Measurements from ENCODE around the gene C10orf71. TPM values are rescaled to one million over a fixed set of nuclear protein-coding genes. Genes with fewer than 3 reads are reported as not detected.

C10orf71 gene
- total RNA-seq, 1 donor from 2014 or later = not detected

DNA sequence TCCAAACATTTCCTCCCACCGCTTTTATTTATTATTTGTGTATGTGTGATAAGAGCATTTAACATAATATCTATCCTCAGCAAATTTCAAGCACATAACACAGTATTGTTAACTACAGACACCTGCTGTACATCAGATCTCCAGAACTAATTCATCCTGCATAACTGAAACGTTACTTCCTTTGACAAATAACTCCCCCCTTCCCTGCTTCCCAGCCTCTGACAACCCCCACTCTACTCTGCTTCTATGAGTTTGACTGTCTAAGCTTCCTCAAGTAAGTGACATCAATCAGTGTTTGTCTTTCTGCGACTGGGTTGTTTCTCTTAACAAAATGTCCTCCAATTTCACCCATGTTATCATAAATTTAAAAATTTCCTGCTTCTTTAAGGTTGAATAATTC is 22.1 kb downstream of the C10orf71 start:
- H3K27me3 ChIP-seq (ENCODE audit: control insufficient read depth, insufficient read depth, low read length) = no peaks in the 10 kb centered on the region
- no peak for DNase-seq (ENCODE audit: low read depth)
- no peak overlapping the region for H3K4me3 ChIP-seq (ENCODE audit: low read depth, low read length)
- TF ChIP-seq, protein P1, sequence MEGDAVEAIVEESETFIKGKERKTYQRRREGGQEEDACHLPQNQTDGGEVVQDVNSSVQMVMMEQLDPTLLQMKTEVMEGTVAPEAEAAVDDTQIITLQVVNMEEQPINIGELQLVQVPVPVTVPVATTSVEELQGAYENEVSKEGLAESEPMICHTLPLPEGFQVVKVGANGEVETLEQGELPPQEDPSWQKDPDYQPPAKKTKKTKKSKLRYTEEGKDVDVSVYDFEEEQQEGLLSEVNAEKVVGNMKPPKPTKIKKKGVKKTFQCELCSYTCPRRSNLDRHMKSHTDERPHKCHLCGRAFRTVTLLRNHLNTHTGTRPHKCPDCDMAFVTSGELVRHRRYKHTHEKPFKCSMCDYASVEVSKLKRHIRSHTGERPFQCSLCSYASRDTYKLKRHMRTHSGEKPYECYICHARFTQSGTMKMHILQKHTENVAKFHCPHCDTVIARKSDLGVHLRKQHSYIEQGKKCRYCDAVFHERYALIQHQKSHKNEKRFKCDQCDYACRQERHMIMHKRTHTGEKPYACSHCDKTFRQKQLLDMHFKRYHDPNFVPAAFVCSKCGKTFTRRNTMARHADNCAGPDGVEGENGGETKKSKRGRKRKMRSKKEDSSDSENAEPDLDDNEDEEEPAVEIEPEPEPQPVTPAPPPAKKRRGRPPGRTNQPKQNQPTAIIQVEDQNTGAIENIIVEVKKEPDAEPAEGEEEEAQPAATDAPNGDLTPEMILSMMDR (IDR thresholded peaks at IDR 0.05; ENCODE audit: insufficient read depth, low read length, poor library complexity, severe bottlenecking) = no peak
- H3K36me3 ChIP-seq (ENCODE audit: control insufficient read depth, insufficient read depth, low read length) = no peaks in the 10 kb centered on the region

DNA sequence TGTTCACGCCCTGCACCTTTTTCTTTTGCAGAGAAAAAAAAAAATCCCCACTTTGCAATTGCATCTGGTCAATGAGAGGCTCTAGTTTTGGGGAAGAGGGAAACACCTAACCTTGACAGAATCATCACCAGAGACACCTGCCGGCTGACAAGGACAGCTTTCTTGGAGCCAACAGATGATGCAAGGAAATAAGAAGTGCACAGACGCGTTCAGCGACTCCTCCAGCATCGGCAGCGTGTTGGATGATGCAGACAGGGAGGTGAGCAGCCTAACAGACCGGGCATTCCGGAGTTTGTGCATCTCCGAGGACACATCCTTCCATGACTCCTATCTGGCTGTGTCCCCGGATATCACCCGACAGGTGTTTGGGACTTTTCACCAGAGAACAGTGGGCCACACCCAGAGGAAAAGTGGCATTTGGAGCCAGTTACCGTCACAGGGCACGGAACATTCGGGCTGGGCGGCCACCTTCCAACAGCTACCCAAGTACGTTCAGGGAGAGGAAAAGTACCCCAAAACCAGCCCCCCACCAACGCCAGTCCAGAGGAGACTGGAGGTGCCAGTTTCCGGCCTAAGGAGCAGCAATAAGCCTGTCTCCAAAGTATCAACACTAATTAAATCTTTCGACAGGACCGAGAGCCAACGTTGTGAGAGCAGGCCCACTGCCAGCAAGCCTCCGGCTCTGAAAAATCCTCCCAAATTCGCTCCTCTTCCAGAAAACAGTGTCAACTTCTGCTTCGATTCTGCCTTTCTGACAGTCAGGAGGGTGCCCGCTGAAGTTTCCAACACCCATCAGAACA is 23.6 kb downstream of the C10orf71 start:
- DNase-seq (ENCODE audit: low read depth) = no peak
- Histone ChIP-seq H3K4me3 (ENCODE audit: low read depth, low read length) (no peak overlapping the region), H3K27me3 (ENCODE audit: control insufficient read depth, insufficient read depth, low read length) (no peaks in the 10 kb centered on the region), H3K36me3 (ENCODE audit: control insufficient read depth, insufficient read depth, low read length) (no peaks in the 10 kb centered on the region)
- TF ChIP-seq, protein P1 (IDR thresholded peaks at IDR 0.05; ENCODE audit: insufficient read depth, low read length, poor library complexity, severe bottlenecking) = no peak

DNA sequence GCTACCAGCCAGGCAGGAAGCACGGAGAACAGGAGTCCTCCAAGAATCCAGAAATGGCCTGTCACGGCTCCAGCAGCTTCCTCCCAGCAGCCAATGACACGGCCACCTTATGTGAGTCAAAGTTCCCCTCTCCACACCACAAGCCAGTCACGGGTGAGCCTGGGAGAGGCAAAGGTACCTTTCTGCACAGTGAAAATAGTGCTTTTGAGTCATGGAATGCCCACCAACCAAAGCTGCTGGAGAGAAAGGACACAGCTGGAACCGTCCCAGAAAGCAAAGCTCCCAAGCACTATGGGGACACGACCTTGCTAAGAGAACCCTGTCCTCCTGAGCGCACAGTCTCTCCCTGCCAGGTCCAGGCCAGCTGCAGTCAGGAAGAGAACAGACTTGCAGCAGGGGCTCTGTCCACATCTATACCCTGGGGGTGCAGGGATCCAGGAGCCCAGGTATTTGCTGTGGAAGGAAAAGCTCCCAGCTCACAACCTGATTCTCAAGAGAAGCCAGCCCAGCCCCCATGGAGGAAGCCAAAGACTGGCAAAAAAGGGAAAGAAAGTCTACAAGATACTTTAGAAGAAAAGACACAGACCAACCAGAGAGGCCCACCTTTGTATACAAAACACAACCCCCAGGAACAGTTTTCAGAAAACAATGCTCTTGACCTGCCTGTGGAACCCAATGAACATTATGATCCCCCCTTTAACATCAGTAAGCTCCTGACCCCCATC is 24.4 kb downstream of the C10orf71 start:
- Histone ChIP-seq H3K4me3 (ENCODE audit: low read depth, low read length) (no peak overlapping the region), H3K27me3 (ENCODE audit: control insufficient read depth, insufficient read depth, low read length) (no peaks in the 10 kb centered on the region), H3K36me3 (ENCODE audit: control insufficient read depth, insufficient read depth, low read length) (no peaks in the 10 kb centered on the region)
- TF ChIP-seq, protein P1 (IDR thresholded peaks at IDR 0.05; ENCODE audit: insufficient read depth, low read length, poor library complexity, severe bottlenecking) = no peak
- DNase-seq (ENCODE audit: low read depth) = no peak

DNA sequence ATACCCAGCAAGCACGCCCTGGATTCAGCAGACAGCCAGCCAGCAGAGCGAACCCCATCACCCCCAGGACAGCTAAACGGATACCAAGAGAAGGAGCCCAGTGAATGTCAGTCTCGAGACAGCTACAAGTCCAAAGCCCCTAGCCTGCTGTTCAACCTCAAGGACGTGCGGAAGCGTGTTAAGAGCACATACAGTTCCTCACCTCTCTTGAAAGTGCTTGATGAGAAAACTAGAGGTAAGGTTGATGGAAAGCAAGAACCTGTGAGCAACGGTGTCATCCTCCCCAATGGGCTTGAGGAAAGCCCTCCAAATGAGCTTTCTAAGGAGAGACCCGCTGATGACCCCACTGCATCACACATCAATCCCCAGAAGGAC is 24.9 kb downstream of the C10orf71 start:
- H3K36me3 ChIP-seq (ENCODE audit: control insufficient read depth, insufficient read depth, low read length) = no peaks in the 10 kb centered on the region
- no peaks in the 10 kb centered on the region for H3K27me3 ChIP-seq (ENCODE audit: control insufficient read depth, insufficient read depth, low read length)
- no peak overlapping the region for H3K4me3 ChIP-seq (ENCODE audit: low read depth, low read length)
- TF ChIP-seq, protein P1 (IDR thresholded peaks at IDR 0.05; ENCODE audit: insufficient read depth, low read length, poor library complexity, severe bottlenecking) = no peak
- no peak for DNase-seq (ENCODE audit: low read depth)

DNA sequence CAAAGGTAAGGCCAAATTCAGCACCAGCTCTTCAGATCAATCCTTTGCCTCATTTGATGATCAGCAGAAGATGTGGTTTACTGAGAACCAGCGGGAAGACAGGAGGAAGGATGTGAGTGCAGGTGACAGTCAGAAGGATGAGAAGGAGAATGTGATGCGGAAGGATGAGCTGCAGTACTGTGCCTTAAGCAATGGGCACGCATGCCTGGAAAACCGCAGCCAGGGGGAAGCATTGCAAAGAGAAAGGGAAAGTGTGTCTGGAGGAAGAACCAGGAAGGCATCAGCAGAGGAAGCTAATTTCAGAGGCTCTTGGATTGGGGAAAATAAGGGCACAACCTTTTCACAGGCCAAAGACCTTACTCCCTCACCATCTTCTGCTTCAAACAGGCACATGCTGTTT is 25.7 kb downstream of the C10orf71 start:
- DNase-seq (ENCODE audit: low read depth) = no peak

More for the DNA sequence above, 25.7 kb downstream of the C10orf71 start:
- TF ChIP-seq, protein P1 (IDR thresholded peaks at IDR 0.05; ENCODE audit: insufficient read depth, low read length, poor library complexity, severe bottlenecking) = no peak
- Histone ChIP-seq H3K36me3 (ENCODE audit: control insufficient read depth, insufficient read depth, low read length) (no peaks in the 10 kb centered on the region), H3K4me3 (ENCODE audit: low read depth, low read length) (no peak overlapping the region), H3K27me3 (ENCODE audit: control insufficient read depth, insufficient read depth, low read length) (no peaks in the 10 kb centered on the region)

Measured in kidney epithelial cell (primary cell).